CD1c-positive myeloid dendritic cell (primary cell): ENCODE data around the gene KRT10.
"Not testable (repeated sequence)": the region's sequence is repeated elsewhere in the genome, so short reads cannot be mapped to it uniquely, and the experiment has no call there.

Experiments
- DNase-seq: peaks from one replicate; pipeline ENCODE4 v3.0.0-alpha.2; 2016; ENCODE audit errors: extremely low spot score

The KRT10 gene

DNA sequence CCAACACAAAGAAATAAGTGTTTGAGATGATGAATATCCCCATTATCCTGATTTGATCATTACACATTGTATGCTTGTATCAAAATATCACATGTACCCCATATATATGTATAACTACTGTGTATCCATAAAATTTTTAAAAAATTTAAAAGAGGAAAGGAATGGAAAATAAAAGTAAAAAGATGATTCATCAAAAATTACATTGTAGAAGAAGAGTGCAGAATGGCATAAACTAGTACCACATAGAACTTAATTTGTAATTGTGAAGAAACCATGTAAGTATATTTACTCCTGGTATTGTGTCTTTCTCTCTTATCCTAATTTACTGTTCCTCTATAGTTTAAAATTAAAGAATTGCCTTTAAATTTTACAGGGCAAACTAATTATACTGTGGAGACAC is 11.5 kb upstream of the KRT10 start:
- DNase-seq = no peak

- DNase-seq = no peak
Measured at GRCh38 chr17:40832840-40833239, 10.4 kb upstream of the KRT10 start.

GRCh38 chr17:40830085-40830776 is 7.8 kb upstream of the KRT10 start:
- no peak for DNase-seq

DNA sequence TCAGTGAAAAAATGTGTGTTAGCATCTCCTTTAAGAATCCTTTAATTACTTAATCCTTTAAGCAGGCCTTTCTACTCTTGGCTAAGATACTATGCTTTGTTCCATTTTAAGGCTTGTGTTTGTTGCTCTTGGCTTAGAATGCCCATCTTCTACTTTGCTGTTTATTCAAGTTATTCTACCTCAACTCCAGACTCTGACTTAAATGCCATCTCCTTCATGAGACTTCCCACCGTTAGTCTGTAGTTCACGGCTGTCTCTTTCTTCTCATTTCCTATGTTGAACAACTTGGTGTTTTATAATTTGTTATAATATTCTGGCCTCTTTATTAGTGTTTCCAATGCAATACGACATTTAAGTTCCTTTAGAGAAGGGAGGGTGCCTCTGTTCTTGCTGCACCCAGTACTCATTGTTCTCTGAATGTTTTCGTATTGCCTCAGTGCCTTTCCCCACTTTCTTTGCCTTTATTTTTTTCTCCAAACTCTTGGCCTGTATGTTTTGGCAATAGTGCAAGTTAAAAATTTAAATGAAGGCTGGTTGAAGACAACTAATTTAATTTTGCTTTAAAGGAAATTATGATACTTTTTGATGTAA is 6.1 kb upstream of the KRT10 start:
- DNase-seq = no peak

GRCh38 chr17:40827746-40828453 is 5.5 kb upstream of the KRT10 start:
- DNase-seq = no peak

- no peak for DNase-seq
Measured at GRCh38 chr17:40825599-40825998, 3.2 kb upstream of the KRT10 start.

GRCh38 chr17:40824015-40824832 is 1.8 kb upstream of the KRT10 start:
- no peak for DNase-seq

- DNase-seq = no peak
Measured at GRCh38 chr17:40821536-40821935, 878 bp downstream of the KRT10 start.

- peak; percentile 5 for DNase-seq
Measured at GRCh38 chr17:40820228-40820838, 2.1 kb downstream of the KRT10 start.

- no peak for DNase-seq
Measured at GRCh38 chr17:40819528-40820125, 2.8 kb downstream of the KRT10 start.

- DNase-seq = peak; percentile 87
Measured at GRCh38 chr17:40818733-40819527, 3.5 kb downstream of the KRT10 start.

GRCh38 chr17:40818343-40818732 is 4.1 kb downstream of the KRT10 start:
- DNase-seq = no peak

DNA sequence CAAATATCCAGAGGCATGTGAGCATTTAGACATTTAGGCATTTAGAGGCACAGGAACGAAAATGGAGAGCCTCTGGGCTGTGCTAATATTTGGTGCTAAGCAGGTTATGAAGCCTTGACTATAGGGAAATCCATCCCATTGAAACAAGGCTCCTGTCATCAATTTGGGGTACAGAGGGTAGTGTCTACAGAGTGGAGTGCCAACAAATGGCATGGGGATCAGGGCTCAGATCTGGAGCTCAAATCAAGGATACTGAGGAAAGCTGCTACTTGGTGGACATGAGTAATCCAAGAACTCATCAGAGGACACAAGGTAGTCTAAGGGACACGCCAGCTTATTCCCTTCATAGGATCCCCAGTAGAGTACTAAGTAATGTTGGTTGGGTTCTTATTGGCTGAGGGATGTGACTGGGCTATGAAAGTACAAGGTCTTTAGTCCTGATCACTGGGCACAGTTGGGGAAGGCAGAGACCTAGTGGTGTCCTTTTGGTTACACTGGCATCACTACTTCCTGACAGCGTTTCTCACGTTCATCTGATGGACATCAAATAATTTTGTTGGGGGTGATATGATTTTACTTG is 5.2 kb downstream of the KRT10 start:
- no peak for DNase-seq

DNA sequence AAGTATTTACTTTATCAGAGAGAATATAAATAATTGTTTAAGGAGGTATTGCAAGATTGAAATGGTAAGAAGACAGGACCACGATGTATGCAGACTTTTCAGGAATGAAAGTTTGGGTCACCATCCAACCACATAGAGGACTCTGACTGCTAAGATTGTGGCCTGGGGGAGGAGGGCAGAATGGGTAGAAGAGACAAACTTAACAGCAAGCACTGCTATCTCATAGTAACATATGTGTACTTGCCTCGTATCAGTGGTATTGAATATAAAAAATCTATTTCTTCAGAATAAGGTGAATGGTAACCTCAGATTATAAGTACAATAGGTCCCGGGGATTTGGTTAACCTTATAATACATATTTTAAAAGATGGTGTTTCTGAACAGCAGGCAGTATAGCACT is 5.8 kb downstream of the KRT10 start:
- no peak for DNase-seq

- DNase-seq = no peak
Measured at GRCh38 chr17:40815381-40815780, 7.0 kb downstream of the KRT10 start.

GRCh38 chr17:40814657-40815056 is 7.8 kb downstream of the KRT10 start:
- DNase-seq = not testable (repeated sequence)

- no peak for DNase-seq
Measured at GRCh38 chr17:40813804-40814203, 8.6 kb downstream of the KRT10 start.

GRCh38 chr17:40812639-40813038 is 9.8 kb downstream of the KRT10 start:
- no peak for DNase-seq

- DNase-seq = no peak
Measured at GRCh38 chr17:40810494-40810893, 11.9 kb downstream of the KRT10 start.

DNA sequence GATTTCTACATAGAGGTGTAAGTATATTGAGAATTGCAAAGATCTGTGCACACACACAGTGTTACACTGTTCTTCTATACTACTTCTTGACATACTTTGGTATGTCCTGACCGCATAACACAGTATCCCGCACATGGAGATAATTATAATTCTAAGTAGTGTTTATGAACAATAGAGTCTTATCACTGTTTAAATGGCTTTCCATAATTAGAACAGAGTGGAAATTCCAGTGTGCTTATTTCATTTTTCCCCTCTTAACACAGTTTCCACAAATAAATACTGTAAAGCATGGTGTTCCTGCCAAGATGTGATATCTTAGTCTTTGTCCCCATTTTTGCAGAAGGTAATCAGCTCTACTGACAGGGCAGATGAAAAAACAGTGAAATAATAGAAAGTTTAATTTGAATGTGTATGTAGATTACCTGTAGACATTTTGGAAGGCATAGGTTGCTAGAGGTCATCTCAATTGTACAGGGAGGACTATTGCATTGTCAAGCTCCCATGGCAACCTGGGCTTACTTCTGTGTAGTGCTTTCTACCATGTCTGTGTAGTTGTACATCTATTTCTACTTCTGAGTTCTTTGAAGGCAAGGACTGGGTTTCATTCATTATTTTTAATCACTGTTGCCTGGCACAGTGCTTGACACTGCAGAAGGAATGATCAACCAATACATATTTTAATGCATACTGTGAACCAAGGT is 12.5 kb downstream of the KRT10 start:
- DNase-seq = no peak
